A673 (cell line): ENCODE results near the gene TSPAN15.

Experiments used
- EZH2 ChIP-seq: fragments of 200-600 bp; sonication (generic); IDR thresholded peaks from 2 replicates; pipeline ENCODE4 v1.6.1; 2017; ENCODE audit warnings: borderline replicate concordance, low read depth, mild to moderate bottlenecking, mixed read lengths, antibody characterized with exemption, low read length; ENCODE audit not compliant: poor library complexity, severe bottlenecking
- TF ChIP-seq, protein P1 (sequence below): fragments of 300-800, 200-600 bp; sonication (generic); conservative IDR thresholded peaks from 2 replicates; pipeline ENCODE4 v1.5.1; 2017; ENCODE audit warnings: low read depth, mild to moderate bottlenecking, antibody characterized with exemption, low read length, moderate library complexity, mixed read lengths

GRCh38 chr10:69434926-69435325, 16.3 kb upstream of the TSPAN15 start:
- TF ChIP-seq, protein P1, sequence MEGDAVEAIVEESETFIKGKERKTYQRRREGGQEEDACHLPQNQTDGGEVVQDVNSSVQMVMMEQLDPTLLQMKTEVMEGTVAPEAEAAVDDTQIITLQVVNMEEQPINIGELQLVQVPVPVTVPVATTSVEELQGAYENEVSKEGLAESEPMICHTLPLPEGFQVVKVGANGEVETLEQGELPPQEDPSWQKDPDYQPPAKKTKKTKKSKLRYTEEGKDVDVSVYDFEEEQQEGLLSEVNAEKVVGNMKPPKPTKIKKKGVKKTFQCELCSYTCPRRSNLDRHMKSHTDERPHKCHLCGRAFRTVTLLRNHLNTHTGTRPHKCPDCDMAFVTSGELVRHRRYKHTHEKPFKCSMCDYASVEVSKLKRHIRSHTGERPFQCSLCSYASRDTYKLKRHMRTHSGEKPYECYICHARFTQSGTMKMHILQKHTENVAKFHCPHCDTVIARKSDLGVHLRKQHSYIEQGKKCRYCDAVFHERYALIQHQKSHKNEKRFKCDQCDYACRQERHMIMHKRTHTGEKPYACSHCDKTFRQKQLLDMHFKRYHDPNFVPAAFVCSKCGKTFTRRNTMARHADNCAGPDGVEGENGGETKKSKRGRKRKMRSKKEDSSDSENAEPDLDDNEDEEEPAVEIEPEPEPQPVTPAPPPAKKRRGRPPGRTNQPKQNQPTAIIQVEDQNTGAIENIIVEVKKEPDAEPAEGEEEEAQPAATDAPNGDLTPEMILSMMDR = no peak
- no peak for TF ChIP-seq EZH2
